CMK (cell line): ENCODE data around the gene SPATC1L.

ENCODE experiments used
- DNase-seq: peaks from one replicate; pipeline ENCODE4 v3.0.0-alpha.2; 2010; ENCODE audit warnings: low read depth

SPATC1L gene

DNA sequence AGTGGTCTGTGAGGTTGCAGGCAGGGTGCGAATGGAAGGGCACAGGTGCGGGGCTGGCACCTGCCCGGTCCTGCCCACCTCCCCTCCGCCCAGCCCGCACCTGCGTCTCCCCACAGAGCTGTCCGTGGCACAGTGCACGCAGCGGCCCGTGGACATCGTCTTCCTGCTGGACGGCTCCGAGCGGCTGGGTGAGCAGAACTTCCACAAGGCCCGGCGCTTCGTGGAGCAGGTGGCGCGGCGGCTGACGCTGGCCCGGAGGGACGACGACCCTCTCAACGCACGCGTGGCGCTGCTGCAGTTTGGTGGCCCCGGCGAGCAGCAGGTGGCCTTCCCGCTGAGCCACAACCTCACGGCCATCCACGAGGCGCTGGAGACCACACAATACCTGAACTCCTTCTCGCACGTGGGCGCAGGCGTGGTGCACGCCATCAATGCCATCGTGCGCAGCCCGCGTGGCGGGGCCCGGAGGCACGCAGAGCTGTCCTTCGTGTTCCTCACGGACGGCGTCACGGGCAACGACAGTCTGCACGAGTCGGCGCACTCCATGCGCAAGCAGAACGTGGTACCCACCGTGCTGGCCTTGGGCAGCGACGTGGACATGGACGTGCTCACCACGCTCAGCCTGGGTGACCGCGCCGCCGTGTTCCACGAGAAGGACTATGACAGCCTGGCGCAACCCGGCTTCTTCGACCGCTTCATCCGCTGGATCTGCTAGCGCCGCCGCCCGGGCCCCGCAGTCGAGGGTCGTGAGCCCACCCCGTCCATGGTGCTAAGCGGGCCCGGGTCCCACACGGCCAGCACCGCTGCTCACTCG, 52.2 kb downstream of the SPATC1L start:
- no peak for DNase-seq

DNA sequence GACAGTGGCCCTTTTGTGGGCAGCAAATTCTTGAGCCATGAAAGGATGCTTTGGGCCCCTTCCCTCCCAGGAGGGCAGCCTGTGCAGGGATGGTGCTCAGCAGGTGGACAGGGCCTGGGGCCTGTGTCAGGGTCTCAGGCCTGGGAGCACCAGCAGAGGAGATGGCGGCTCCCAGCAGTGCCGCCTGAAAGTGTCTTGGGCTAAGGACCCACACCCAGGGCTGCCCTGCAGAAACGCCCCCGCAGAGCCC, 52.7 kb downstream of the SPATC1L start:
- DNase-seq: no peak

DNA sequence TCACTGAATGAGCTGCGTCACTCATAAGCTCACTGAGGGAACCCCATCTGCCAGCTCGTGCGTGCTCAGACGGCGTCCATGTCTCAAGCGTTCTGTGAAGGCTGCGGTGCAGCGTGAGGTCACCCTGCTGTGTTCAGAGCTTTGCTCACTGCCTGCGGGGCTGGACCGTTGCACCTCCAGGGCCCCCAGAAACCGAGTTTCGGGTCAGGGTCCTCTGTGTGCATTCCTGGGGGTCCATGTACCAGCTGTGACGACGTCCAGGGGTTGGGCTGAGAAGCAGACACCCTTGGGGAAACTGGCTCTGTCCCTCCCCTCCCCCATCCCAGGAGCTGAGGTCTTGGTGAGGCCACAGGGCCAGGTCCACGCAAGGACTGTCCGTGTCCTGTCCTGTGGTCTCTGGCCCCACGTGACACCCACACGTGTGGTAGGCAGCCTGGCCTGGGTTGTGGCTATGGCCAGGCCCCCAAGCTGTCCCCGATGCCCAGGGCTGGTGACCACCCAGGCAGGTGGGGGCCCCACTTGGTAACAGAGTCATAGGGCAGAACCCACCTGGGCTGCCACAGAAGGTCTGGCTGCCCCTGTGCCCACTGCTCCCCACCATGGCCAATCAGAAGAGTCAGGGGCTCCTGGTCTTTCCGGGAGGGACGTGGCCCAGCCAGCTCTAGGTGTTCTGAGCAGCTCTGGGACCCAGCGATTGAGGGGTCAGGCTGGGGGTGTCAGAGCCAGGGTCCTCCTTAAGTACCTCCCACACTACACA, 53.2 kb downstream of the SPATC1L start:
- DNase-seq: no peak

DNA sequence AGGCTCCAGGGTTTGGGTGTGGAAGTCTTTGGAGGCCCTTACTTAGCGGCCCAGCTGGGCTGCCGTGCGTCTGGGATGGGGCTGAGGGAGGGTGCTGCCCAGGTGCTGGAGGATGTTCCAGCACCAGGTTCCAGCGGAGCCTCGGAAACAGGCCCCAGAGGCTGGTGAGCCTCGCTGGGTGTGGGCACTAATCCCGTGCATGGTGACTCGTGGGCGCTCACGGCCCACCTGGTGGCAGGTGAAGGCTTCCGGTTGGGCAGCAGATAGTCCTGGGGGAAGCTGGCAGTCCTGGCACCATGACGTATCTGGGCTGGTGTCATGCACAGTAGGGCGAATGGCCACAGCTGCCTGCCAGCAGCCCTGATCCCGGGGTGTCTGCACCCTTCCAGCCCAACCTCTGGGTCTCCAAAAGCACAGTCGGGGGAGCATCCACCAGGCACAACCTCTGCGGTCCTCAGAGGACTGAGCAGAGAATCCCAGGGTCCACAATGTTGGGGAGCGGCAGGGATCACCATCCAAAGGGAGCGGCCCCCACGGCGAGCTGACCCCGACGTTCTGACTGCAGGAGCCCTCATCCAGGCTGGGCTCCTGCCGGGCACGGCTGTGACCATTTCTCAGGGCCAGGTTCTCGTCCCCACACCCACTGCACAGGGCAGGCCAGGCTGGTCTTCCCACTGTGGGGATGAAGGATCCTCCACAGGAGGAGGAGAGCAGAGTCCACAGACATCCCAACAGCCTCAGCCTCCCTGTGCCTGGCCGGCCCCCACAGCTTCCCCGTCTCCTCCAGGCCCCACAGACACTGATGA, 54.2 kb downstream of the SPATC1L start:
- no peak for DNase-seq

DNA sequence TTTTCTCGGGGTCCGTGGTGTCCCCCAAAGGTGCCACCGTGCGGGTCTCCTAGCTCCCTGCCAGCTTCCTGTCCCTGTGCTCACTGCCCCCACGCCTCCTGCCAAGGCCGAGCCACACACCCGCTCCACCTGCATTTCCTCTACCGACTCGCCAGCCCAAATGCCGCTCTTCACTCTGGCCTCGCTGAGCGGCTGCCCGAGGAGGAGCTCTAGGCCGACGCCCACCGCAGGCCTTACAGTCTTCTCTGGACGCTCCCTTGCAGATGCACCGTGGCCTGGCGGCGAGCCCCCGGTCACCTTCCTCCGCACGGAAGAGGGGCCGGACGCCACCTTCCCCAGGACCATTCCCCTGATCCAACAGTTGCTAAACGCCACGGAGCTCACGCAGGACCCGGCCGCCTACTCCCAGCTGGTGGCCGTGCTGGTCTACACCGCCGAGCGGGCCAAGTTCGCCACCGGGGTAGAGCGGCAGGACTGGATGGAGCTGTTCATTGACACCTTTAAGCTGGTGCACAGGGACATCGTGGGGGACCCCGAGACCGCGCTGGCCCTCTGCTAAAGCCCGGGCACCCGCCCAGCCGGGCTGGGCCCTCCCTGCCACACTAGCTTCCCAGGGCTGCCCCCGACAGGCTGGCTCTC, 55.2 kb downstream of the SPATC1L start:
- no peak for DNase-seq

DNA sequence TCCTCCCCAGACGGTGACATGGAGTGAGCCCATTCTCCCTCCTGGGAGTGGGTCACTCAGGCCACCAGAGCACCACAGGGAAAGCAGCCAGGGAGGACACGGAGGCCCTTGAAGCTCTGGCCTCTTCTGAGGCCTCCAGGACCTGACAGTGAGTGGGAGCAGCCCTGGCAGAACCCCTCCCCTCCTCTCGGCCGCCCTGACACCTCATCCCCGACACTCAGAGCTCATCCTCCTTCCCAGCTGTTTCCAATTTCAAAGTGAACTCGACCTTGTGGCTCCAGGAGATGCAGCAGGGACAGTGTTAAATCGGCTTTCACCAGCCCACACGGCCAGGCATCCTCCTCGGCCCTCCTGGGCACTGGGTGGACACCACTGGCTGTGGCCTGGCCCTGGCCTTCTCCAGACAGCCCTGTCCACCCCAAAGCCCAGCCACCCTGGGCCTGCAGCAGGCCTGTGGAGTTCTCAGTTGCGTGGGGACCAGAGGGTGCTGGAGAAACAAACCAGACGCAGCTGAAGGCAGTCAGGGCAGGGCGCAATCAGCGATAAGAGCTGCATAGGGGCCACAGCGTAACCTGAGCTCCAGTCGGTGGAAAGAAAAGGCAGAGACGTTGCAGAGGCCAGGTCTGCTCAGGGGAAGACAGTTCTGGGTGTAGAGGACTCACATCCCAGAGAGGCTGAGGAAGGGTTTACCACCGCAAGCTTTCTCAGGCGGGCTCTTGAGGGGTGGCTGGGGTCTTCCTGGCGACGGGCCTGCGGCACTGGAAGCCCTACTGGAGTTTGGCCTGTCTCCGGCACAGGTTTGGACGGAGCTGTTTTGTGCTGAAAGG, 55.9 kb downstream of the SPATC1L start:
- DNase-seq: no peak

DNA sequence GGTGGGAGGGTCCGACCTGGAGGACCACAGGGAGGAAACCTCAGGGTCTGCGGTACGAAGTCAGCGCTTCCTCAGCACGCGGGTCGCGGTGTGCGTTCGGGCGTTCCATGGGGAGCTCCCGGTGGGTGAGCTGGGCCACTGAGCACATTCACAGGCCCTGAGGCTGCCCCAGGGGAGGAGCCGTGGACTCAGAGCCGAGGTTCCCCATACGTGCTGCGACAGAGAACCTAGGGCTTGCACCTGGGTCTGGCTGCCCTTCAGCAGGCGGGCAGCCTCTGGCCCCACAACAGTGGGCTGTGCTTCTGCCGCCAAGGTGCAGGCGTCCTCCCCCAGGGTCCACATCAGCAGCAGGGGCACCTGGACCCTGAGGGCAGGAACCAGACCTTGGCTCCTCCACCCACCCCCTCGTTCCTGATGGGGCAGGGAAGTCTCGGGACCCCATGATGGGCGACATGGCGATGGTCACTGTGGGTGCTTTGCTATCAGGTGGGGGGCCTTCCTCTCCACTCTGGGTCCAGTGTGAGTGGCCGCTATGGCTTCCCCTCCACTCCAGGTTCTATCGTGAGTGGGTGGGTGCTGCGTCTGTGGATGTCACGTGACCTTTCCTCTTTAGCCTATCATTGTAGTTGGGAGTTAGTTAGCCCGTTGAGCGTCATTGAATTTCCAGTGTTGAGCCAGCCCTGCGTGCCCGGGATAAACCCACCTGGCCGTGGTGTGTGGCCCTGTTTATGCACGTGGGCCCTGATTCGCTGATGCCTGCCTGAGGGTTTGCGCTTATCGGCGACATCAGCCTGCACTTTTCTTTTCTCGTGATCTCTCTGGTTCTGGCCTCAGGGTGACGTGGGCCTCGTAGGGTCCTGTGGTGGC, 56.8 kb downstream of the SPATC1L start:
- no peak for DNase-seq

DNA sequence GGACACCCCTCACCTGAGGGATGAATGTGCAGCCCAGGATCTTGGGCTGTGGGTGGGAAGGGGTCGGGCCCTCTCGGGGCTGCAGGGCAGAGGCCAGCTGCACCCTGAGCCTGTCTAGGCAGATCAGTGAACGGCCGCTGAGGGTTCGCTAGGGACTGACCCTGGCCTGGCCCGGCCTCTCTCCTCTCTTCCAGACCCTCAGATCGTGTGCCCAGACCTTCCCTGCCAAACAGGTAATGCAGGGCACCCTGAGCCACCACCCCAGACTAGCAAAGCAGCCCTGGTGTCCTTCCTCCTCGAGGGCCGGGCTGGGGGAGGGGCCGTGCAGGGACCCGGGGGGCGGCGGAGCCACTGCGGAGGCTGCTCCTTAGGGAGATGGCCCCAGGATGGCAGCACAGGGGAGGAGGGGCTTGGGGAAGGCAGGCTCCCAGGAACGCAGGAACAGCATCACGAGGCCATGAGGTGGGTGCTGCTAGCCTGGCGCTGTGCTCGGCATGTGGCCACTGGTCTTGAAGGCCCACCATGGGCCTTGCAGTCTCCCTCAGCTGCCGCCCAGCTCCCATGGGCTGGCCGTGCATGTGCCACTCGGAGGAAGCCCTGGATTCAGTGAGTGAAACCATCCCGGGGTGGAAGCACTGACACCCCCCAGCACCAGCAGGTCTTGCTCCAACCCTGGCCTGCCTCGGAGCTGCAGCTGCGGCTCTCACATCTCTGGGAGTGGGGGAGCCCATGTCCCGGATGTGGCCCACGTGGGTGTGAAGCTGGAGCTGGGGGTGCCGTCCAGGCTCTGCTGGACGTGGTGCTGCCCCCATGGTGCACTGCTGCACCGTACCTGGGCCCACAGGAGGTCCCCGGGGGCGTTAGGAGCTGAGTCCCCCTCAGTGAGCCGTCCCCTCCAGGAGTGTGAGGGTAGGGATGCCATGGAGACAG, 57.7 kb downstream of the SPATC1L start:
- DNase-seq: no peak

DNA sequence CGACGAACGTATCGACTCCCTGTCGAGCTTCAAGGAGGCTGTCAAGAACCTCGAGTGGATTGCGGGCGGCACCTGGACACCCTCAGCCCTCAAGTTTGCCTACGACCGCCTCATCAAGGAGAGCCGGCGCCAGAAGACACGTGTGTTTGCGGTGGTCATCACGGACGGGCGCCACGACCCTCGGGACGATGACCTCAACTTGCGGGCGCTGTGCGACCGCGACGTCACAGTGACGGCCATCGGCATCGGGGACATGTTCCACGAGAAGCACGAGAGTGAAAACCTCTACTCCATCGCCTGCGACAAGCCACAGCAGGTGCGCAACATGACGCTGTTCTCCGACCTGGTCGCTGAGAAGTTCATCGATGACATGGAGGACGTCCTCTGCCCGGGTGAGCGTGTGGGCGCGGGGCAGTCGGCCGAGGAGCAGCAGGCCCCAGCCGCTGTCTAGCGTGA, 58.4 kb downstream of the SPATC1L start:
- DNase-seq: no peak

DNA sequence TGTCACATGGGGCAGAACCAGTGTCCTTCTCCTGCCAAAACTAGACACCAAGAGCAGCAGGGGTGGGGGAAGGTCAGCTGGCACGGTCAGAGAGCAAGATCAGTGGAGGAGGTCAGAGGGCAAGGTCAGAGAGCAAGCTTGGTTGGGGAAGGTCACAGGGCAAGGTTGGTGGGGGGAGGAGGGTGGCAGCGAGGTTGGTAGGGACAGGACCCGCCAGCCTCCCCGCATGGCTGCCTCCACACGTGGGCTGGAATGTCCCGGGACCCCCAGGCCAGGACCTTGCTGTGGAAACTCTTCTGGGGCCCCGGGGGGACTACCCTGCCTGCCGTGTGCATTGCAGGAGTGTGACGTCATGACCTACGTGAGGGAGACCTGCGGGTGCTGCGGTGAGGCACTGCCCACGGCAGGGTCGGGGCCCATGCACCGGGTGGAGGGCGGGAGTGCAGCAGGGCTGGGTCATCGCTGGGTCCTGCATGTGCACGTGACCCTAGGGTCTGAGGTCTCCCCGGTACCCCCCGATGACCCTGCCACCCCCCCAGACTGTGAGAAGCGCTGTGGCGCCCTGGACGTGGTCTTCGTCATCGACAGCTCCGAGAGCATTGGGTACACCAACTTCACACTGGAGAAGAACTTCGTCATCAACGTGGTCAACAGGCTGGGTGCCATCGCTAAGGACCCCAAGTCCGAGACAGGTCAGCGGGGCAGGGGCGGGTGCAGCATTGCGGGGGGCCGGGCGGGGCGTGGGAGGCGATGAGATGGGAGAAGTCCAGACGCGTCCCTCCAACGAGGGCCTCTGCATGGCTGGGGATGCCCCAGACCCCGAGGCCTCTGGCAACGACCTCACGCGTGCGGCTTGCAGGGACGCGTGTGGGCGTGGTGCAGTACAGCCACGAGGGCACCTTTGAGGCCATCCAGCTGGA, 59.1 kb downstream of the SPATC1L start:
- no peak for DNase-seq

DNA sequence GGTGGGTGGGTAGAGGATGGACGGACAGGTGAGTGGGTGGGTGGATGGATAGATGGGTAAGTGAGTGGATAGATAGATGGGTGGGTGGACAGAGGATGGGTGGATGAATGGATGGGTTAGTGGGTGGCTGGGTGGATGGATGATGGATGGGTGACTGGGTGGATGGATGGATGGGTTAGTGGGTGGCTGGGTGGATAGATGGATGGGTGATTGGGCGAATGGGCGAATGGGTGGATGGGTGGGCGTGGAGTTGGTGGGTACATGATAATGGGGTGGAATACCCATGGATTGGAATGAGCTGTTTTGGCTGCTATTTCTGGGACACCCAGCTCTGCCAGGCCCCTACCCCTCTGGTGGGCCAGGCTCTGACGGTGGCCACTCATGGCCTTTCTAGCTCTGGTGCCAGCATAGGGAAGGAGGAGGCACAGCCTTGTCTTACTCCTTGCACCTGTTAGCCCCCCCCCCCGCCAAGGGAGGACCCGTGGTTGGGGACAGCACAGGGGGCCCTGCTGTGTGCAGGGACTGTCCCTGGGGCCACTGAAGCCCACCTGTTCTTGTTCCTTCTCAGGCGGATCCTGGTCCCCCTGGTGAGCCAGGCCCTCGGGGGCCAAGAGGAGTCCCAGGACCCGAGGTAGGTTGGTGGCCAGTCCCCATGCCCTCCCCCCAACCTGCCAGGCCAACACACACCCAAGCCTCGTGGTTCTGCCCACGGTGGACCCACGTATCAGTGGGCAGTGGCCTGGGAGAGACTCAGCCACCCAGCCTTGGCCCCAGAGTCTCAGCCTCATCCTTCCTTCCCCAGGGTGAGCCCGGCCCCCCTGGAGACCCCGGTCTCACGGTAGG, 60.0 kb downstream of the SPATC1L start:
- no peak for DNase-seq

DNA sequence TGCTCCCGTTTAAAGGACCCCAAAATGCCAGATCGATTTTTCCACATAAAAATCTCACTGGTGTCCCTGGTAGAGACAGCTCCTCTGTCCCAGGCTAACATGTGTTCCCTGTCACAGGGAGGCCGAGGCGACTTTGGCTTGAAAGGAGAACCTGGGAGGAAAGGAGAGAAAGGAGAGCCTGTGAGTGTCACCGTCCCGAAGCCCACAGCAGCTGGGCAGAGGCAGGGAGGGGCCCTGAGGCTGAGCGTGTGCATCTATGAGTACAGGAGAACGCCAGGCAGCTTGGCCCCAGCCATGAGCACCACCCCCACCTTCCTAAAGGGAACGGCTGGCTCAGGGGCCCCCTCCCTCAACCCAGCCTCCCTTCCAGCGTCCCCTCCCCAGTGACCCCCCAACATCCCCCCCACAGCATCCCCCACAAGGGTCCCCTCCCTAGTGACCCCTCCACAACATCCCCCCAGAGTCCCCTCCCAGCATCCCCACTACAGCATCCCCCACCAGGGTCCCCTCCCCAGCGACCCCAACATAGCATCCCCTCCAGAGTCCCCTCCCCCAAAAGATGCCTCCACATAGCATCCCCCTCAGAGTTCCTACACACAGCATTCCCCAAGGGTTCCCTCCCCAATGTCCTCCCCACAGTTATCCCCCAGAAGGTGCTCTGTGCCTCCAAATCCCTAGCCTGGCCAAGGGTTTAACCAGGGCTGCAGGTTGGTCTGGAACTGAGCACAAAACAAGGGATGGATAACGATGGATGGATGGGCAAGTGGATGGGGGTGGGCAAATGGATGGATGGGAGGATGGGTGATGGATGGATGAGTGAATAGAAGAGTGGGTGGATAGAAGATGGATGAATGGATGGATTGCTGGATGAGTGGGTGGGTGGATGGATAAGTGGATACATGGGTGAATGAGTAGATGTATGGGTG, 61.2 kb downstream of the SPATC1L start:
- no peak for DNase-seq

DNA sequence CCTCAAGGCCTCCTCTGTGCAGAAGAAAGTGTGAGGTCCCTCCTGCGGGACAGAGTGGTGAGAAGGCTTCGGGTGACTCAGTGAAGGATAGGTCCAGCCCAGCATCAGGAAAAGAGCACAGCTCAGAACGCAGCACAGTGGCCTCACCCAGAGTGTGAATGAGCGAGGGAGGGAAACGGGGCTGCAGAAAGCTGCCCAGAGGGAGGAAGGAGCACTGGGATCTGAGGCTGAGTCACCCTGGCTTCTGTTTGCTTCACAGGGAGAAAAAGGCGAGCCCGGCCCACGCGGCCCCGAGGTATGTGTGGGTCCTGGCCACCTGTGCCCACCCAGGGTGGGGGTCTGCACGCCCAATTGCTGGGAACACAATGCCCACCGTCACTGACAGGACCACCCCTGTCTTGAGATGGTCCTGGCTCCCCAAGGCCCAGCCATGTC, 62.0 kb downstream of the SPATC1L start:
- no peak for DNase-seq

DNA sequence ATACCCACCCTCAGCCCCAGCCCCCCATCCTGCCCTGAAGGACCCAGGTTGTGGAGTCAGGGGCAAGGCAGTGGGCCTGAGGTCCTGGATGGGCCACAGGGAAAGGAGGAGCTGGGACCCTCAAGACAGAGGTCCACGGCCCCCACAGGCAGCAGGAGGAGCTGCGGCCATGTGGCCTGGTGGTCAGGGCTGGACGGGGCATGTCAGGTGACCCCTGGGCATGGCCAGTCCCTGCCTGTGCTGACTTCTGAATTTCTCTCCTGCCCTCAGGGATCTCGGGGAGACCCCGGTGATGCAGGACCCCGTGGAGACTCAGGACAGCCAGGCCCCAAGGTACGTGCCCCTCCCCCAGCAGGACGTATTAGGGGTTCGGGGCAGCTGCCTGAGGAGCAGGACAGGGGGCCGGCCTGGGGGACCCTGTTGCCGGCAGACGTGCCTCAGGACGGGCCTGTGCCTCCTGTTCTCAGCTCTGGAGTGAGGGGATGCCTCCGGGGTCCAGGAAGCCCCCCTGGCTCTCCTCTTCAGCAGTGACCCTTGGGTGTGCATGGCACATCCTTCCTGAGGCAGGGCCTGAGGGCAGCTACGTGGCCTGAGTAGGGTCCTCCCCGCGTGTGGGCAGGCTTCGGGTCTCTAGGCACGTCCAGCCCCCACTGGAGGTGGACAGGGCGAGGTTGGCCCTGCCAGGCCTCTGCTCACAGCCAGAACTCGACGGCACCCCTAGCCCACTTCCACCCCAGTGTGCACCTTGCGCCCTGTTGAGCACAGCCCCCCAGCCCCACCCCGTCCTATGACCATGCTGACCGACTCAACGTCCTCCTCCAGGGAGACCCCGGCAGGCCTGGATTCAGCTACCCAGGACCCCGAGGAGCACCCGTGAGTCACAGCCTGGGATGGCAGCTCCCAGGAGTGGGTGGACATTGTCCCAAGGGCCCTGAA, 62.7 kb downstream of the SPATC1L start:
- no peak for DNase-seq
